GM12878 (cell line): ENCODE results near the gene STEAP2. TPM values are rescaled to one million over a fixed set of nuclear protein-coding genes. Genes with fewer than 3 reads are reported as not detected.

ENCODE experiments used
- ATAC-seq: fragments of 200-7000 bp; cut with Tn5 transposase; 3 replicates; pipeline ENCODE4 v1.9.1; 2020; ENCODE audit warnings: mild to moderate bottlenecking, moderate library complexity
- BruUV-seq: library from RNA; stranded (reverse); fragments of 400-500 nt; replicated peaks from 2 replicates; lab custom pipeline; 2021; lab: Mats Ljungman, UMichigan
- CTCF ChIA-PET: fragments of 300-600 bp; sonication (Branson Sonifier 250); formaldehyde crosslinking; extraction: SDS; loops from one replicate; lab custom pipeline; 2021; ENCODE audit warnings: inconsistent platforms; lab: Yijun Ruan, JAX
- POLR2A ChIA-PET: fragments of 350-600 bp; formaldehyde crosslinking; extraction: SDS; loops from one replicate; lab custom pipeline; 2021; ENCODE audit warnings: inconsistent platforms; lab: Charles Lee
- RAD21 ChIA-PET: fragments of 300-600 bp; sonication (Branson Sonifier 250); formaldehyde crosslinking; loops from one replicate; lab custom pipeline; 2023; ENCODE audit warnings: antibody characterized with exemption; ENCODE audit not compliant: unreplicated experiment; lab: Charles Lee
- SMC1A ChIA-PET: fragments of 300-600 bp; sonication (Branson Sonifier 250); formaldehyde crosslinking; loops from one replicate; lab custom pipeline; 2023; ENCODE audit not compliant: unreplicated experiment, uncharacterized antibody; lab: Charles Lee
- DNase-seq: peaks from one replicate; pipeline ENCODE4 v3.0.0-alpha.2; 2011; ENCODE audit warnings: low read depth, low spot score
- FAIRE-seq: peaks from 3 replicates; lab custom pipeline; 2011; peaks lifted over from hg19 to GRCh38; lab: Jason Lieb, UNC
- H2AFZ ChIP-seq: 2 replicates; pipeline ENCODE4 v1.6.0; 2011; ENCODE audit warnings: low read depth, low read length, control low read depth; ENCODE audit not compliant: control insufficient read depth
- H3K27ac ChIP-seq: 2 replicates; pipeline ENCODE4 v1.5.1; 2011; ENCODE audit warnings: control low read depth; ENCODE audit not compliant: control insufficient read depth, insufficient read depth
- H3K27me3 ChIP-seq, 2 experiments: replicated peaks in 1 of 2; 2 replicates each; pipeline versions ENCODE4 v1.6.0 to v1.6.1; 2011; ENCODE audit warnings: low read length in 1 of 2; ENCODE audit not compliant: control insufficient read depth in 2 of 2, insufficient read depth in 2 of 2
- H3K36me3 ChIP-seq, 2 experiments: 2 replicates each; pipeline ENCODE4 v1.5.1; 2011; ENCODE audit warnings: low read length in 1 of 2; ENCODE audit not compliant: control insufficient read depth in 2 of 2, insufficient read depth in 2 of 2
- H3K4me1 ChIP-seq: 2 replicates; pipeline ENCODE4 v1.6.1; 2011; ENCODE audit warnings: mild to moderate bottlenecking, low read length, moderate library complexity, mixed read lengths; ENCODE audit not compliant: control insufficient read depth, insufficient read depth
- H3K4me2 ChIP-seq: 2 replicates; pipeline ENCODE4 v1.6.0; 2011; ENCODE audit warnings: control low read depth; ENCODE audit not compliant: control insufficient read depth, insufficient read depth
- H3K4me3 ChIP-seq: fragments of 200-600 bp; sonication (generic); 2 replicates; pipeline ENCODE4 v1.5.1; 2016
- H3K79me2 ChIP-seq: 2 replicates; pipeline ENCODE4 v1.6.0; 2011; ENCODE audit warnings: low read length; ENCODE audit not compliant: control insufficient read depth, insufficient read depth
- H3K9ac ChIP-seq: 2 replicates; pipeline ENCODE4 v1.8.0; 2011; ENCODE audit warnings: low read length, control low read depth, mixed read lengths; ENCODE audit not compliant: control insufficient read depth, insufficient read depth
- H3K9me3 ChIP-seq: replicated peaks from 3 replicates; pipeline ENCODE4 v1.5.1; 2011; ENCODE audit warnings: mild to moderate bottlenecking, low read length; ENCODE audit not compliant: control insufficient read depth, insufficient read depth
- H4K20me1 ChIP-seq: 2 replicates; pipeline ENCODE4 v1.6.0; 2011; ENCODE audit not compliant: control insufficient read depth, insufficient read depth
- E2F4 ChIP-seq: IDR thresholded peaks from 2 replicates; pipeline ENCODE4 v1.6.1; 2012; ENCODE audit warnings: low read depth, low read length, improper control_type of control experiment
- EED ChIP-seq: sonication (generic); IDR thresholded peaks from 2 replicates; pipeline ENCODE4 v1.6.1; 2016; ENCODE audit warnings: antibody characterized with exemption, low read depth
- JUNB ChIP-seq: IDR thresholded peaks from 2 replicates; pipeline ENCODE4 v1.6.1; 2016; ENCODE audit warnings: antibody characterized with exemption, mild to moderate bottlenecking
- JUND ChIP-seq: IDR thresholded peaks from 2 replicates; pipeline ENCODE4 v1.6.1; 2012; ENCODE audit warnings: low read depth, mild to moderate bottlenecking, low read length, improper control_type of control experiment, moderate library complexity
- MEF2A ChIP-seq: IDR thresholded peaks from 2 replicates; pipeline ENCODE4 v1.6.1; 2011; ENCODE audit warnings: low read depth, mild to moderate bottlenecking, low read length, moderate library complexity; ENCODE audit not compliant: insufficient read depth
- NFXL1 ChIP-seq: fragments of 450-650 bp; IDR thresholded peaks from 2 replicates; pipeline ENCODE4 v1.6.1; 2017; ENCODE audit warnings: antibody characterized with exemption, mild to moderate bottlenecking, borderline replicate concordance
- NRF1 ChIP-seq: conservative IDR thresholded peaks from 2 replicates; pipeline ENCODE4 v1.6.1; 2011; ENCODE audit warnings: mild to moderate bottlenecking, low read depth, low read length, improper control_type of control experiment
- POLR2A ChIP-seq: IDR thresholded peaks from 2 replicates; pipeline ENCODE4 v1.6.1; 2011; ENCODE audit warnings: low read depth, mild to moderate bottlenecking, low read length
- RB1 ChIP-seq: fragments of 450-650 bp; formaldehyde crosslinking; IDR thresholded peaks from 2 replicates; pipeline ENCODE4 v1.6.1; 2017; ENCODE audit warnings: mild to moderate bottlenecking, borderline replicate concordance
- RCOR1 ChIP-seq: conservative IDR thresholded peaks from 2 replicates; pipeline ENCODE4 v1.6.1; 2012; ENCODE audit warnings: low read depth, low read length, improper control_type of control experiment
- SMAD5 ChIP-seq: IDR thresholded peaks from 2 replicates; pipeline ENCODE4 v1.6.1; 2016; ENCODE audit warnings: antibody characterized with exemption, low read depth
- ZBTB33 ChIP-seq: fragments of 450-650 bp; IDR thresholded peaks from 2 replicates; pipeline ENCODE4 v1.6.1; 2017; ENCODE audit warnings: mild to moderate bottlenecking
- ZBTB4 ChIP-seq: fragments of 450-650 bp; formaldehyde crosslinking; IDR thresholded peaks from 2 replicates; pipeline ENCODE4 v1.4.0; 2022; ENCODE audit warnings: mild to moderate bottlenecking, moderate library complexity
- ZBTB40 ChIP-seq: fragments of 450-650 bp; IDR thresholded peaks from 2 replicates; pipeline ENCODE4 v1.6.1; 2016; ENCODE audit warnings: mild to moderate bottlenecking, moderate library complexity, borderline replicate concordance
- ZNF274 ChIP-seq: IDR thresholded peaks from one replicate; pipeline ENCODE4 v1.8.0; 2011; ENCODE audit not compliant: insufficient read length, insufficient read depth
- WGBS: methylation state at CpG from one replicate; pipeline ENCODE4 v1.1.6; 2016; ENCODE audit warnings: low lambda C conversion rate; ENCODE audit not compliant: insufficient replicate concordance, insufficient coverage; ENCODE audit errors: missing lambda C conversion rate; 5-methylcytosine and 5-hydroxymethylcytosine counted together
- in situ Hi-C: fragments of 300-500 bp; cut with MboI; formaldehyde crosslinking; loops from 9 replicates; pipeline ENCODE4 v1.14.3; 2018; ENCODE audit warnings: mixed read lengths
- intact Hi-C: fragments of 100-400 bp; cut with micrococcal nuclease; formaldehyde crosslinking; loops from one replicate; pipeline ENCODE4 v1.14.2; 2022; ENCODE audit not compliant: unreplicated experiment
- polyA plus RNA-seq, 11 experiments: library from polyadenylated mRNA; depleted of rRNA in 4 of 11; unstranded in 6 of 11; stranded (reverse) in 5 of 11; fragments of >200 nt; fragmentation: Nextera tagmentation in 4 of 11; fragmentation: Illumina TruSeq in 1 of 11; extraction: Ambion mirVana in 4 of 11; extraction: Trizol in 1 of 11; gene quantifications; 1 replicate in 1 of 11; 2 replicates in 10 of 11; pipeline versions ENCODE4 v1.2.1 to v1.2.3, GENCODE V29; 2011 to 2016; ENCODE audit warnings: inconsistent platforms in 2 of 11, missing spikeins in 2 of 11, low read depth in 1 of 11
- total RNA-seq, 4 experiments: library from RNA; depleted of rRNA in 3 of 4; stranded (reverse); fragments of >200 nt in 3 of 4; fragmentation: Illumina TruSeq in 1 of 4; extraction: Trizol in 1 of 4; gene quantifications; 2 replicates each; pipeline versions ENCODE4 v1.2.1 to v1.2.3, GENCODE V29; 2013 to 2021

The STEAP2 gene
- total and polyA plus RNA-seq, 10 of the 15 experiments (the other 5 are each of a cell fraction or from before 2014, with no cell fraction given) = 0.64 to 17.6 (median 1.8) TPM

GRCh38 chr7:90269163-90269562, 57.6 kb downstream of the STEAP2 start:
- Histone ChIP-seq H3K4me3 (no peak overlapping the region), H3K4me2 (no peak overlapping the region), H3K9me3 (no peaks in the 10 kb centered on the region), H2AFZ (no peak overlapping the region), H3K27me3 (0 out of 4 replicates have a peak, but pooled peaks cover 0 to 2% of the 10 kb centered on the region in 2 experiments), H3K9ac (no peak overlapping the region), H3K36me3 (no peaks in the 10 kb centered on the region), H4K20me1 (no peaks in the 10 kb centered on the region), H3K79me2 (no peaks in the 10 kb centered on the region), H3K4me1 (no peaks in the 10 kb centered on the region), H3K27ac (no peak overlapping the region)
- ChIA-PET CTCF (interaction anchor here (1.1 to 2.8 kb wide), 6 partner anchors 9 to 158 kb away, joined by 3 to 16 read pairs (median 6); partner anchors contain the start of gene STEAP1), SMC1A (interaction anchor here (0.8 to 1.5 kb wide), 4 partner anchors 9 to 137 kb away, joined by 3 to 6 read pairs (median 4); no protein-coding TSS in a partner anchor), RAD21 (no interaction called here), POLR2A (interaction anchor here (0.5 kb wide), 1 partner anchor 48 kb away, joined by 3 read pairs; no protein-coding TSS in a partner anchor)
- in situ Hi-C loops (no loop called here), intact Hi-C loops (no loop called here)
- 69% methylated on average over 1 of the region's 1 CpG for WGBS
- DNase-seq = no peak
- ATAC-seq = no peak
- FAIRE-seq = no peak
- no TSS peak for BruUV-seq
- no peak for TF ChIP-seq ZBTB33
- no peak for TF ChIP-seq SMAD5
- TF ChIP-seq E2F4 = no peak
- TF ChIP-seq NRF1 = no peak
- no peak for TF ChIP-seq JUND
- no peak for TF ChIP-seq POLR2A
- TF ChIP-seq JUNB = no peak
- no peak for TF ChIP-seq RB1
- no peak for TF ChIP-seq EED
- no peak for TF ChIP-seq RCOR1
- TF ChIP-seq ZBTB40 = no peak
- TF ChIP-seq MEF2A = no peak
- no peak for TF ChIP-seq ZBTB4 (CRISPR knock-in tag)
- no peak for TF ChIP-seq NFXL1
- no peak for TF ChIP-seq ZNF274
